ENCODE results near the gene CDH4.

DNA sequence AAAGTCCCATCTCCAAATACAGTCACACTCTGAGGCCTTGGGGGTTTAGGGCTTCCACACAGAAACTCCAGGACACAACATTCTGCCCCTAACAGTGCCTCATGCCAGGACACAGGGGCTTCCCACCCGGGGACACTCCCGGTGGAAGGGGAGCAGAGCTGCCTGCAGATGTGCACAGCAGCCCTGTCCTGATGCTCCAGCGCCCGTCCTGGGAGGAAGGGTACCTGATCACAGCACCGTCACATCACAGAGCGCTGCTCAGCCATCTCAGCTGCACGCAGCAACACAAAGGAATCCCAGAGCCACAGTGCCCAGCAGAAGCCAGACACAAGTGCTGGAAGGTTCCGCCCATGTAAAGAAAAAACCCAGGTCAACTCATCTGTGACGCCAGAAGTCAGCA is 657.0 kb downstream of the CDH4 start:
- TF ChIP-seq, protein P1, sequence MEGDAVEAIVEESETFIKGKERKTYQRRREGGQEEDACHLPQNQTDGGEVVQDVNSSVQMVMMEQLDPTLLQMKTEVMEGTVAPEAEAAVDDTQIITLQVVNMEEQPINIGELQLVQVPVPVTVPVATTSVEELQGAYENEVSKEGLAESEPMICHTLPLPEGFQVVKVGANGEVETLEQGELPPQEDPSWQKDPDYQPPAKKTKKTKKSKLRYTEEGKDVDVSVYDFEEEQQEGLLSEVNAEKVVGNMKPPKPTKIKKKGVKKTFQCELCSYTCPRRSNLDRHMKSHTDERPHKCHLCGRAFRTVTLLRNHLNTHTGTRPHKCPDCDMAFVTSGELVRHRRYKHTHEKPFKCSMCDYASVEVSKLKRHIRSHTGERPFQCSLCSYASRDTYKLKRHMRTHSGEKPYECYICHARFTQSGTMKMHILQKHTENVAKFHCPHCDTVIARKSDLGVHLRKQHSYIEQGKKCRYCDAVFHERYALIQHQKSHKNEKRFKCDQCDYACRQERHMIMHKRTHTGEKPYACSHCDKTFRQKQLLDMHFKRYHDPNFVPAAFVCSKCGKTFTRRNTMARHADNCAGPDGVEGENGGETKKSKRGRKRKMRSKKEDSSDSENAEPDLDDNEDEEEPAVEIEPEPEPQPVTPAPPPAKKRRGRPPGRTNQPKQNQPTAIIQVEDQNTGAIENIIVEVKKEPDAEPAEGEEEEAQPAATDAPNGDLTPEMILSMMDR (IDR thresholded peaks at IDR 0.05), result no peak
- TF ChIP-seq POLR2A (IDR thresholded peaks at IDR 0.05) (no peak), POLR2AphosphoS5 (IDR thresholded peaks at IDR 0.05) (no peak)

All from prostate gland (tissue), 2 donors.